ENCODE measurements around the gene S1PR3.

The S1PR3 gene

DNA sequence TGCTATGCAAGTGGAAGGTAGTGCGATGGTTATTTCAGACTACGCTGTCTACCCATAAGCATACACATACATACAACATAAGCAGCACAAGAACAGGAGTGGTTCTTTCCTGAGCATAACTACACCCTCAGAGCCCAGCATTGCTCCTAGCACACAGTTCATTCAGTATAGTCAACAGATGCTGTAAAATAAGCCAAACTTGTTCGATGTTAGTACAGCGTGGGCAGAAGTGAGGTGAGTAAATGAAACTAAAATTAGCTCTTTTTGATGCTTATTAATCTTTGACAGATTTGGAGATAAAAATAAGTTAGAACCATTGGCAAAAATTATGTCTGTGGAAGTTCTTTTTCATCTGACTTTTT lies 47.8 kb downstream of the S1PR3 start:
- DNase-seq = no peak

DNA sequence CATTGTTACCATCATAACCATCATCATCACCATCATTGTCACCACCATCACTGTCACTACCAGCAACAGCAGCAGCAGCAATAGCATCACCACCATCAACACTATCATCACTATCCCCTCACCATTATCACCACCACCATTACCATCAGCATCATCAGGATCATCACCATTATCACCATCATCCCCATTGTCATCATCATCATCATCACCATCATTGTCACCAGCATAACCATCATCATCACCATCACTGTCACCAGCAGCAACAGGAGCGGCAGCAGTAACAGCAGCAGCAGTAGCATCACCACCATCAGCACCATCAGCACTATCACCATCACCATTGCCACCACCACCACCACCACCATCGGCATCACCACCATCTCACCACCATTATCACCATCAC lies 48.4 kb downstream of the S1PR3 start:
- no peak for DNase-seq

DNA sequence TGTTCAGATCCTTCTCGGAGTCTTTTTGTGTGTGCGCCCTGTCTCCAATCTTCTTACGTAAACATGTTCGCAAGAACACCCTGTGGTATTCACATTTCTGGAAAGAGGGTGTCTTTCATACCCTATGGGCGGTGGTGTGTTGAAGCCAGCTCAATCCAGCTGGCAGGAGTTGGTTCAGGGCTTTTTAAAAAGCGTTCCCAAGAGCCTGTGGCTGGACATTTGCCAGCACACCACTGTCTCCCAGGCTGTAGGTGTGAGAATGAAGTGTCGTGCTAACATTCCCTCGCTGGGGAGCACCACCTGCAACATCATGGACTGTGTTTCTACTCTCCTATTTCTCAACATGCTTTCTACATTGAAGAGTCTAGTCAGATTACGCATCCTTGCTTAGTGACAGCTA lies 51.7 kb downstream of the S1PR3 start:
- no peak for DNase-seq

DNA sequence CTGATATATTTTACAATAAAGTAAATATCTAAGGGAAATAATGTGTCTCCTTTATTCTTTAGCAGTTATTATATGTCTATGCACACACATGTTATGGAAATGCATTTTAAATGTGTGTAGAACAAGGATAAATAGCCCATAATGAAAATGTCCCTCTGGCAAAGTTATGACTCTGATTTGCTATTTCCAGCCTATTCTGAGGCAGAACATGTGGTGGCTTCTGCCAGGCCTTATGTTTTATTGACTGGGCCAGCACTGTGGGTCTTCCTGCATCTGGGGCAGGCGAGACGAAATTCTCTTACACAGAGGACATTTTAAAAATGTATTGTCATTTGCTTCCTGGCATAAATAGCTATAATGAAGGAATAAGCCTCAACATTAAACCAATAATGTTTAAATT lies 52.8 kb downstream of the S1PR3 start:
- no peak for DNase-seq

DNA sequence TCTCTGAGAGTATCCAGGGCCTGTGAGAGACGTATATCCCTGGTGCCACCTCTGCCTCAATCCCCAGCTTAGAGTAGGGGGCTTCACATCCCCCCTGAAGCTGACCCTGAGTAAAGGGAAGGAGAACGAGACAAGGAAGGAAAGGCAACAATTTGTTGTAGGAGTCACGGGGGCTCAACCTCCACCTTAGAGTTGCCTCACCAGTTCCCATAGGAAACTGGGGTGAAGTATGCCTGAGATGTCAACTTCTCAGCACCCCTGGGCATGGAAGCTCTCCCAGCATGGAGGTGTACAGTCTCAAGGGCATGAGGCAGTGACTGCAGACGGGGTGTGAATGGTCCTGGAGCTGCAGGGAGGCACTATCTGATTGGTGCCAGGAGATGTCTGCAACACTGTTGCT lies 53.6 kb downstream of the S1PR3 start:
- DNase-seq = no peak

DNA sequence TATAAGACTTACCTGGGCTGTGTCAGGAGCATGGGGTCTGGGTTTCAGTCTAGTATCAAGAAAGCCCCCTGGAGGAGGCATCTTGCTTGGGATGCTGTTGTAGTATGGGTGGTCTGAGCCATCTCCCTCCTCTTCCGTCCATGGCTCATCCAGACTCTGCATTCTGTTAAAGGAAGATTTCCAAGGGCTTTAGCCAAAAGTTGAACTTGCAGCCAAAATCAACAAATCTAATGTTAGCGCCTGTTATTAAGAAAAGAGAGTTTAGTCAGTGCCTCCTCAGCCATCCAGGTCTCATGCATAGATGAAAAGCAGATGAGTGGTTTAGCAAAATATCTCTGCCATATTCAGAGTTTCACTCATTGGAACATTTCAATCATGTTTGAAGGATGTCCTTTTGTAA lies 55.6 kb downstream of the S1PR3 start:
- no peak for DNase-seq

DNA sequence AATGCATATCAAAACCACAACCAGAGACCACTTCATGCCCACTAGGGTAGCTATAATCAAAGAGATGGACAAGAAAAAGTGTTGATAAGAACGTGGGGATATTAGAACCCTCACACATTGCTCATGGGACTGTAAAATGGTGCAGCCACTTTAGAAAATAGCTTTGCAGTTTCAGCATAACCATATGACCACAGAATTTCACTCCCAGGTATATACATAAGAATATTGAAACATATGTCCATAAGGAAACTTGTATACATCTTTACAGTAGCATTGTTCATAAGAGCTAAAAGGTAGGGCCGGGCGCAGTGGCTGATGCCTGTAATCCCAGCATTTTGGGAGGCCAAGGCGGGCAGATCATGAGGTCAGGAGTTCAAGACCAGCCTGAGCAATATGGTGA lies 56.4 kb downstream of the S1PR3 start:
- no peak for DNase-seq

DNA sequence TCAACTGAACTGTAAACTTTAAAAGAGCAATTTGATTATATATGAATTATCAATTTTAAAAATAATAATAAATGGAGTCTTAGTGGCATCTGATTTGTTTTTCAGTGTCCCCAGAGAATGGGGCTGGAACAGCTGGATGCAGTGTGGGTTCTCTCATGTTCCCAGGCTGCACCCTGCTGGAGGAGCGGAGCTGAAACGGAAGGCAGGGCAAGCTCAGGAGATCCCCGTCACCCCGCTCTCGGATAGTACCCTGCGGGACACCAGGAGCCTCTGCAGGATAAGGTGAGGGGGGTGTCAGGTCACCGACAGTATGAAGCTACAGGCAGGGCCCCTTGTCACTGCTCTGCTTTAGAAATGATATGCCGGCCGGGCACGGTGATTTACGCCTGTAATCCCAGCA lies 57.3 kb downstream of the S1PR3 start:
- no peak for DNase-seq

DNA sequence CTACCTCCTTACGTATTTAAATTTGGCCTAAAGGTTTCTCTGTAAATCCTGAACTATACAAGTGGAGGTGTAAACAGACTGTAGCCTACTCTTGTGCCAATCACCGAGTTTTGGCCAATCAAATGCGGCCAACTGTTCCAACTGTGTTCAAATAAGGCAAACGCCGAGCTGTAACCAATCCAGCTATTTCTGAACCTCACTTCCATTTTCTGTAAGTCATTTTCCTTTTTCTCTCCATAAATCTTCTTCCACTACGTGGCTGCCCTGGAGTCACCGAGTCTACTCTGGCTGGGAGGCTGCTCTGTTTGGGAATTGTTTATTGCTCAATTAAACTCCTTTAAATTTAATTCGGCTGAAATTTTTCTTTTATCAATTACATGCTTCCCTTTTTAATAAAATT lies 58.4 kb downstream of the S1PR3 start:
- DNase-seq = no peak

DNA sequence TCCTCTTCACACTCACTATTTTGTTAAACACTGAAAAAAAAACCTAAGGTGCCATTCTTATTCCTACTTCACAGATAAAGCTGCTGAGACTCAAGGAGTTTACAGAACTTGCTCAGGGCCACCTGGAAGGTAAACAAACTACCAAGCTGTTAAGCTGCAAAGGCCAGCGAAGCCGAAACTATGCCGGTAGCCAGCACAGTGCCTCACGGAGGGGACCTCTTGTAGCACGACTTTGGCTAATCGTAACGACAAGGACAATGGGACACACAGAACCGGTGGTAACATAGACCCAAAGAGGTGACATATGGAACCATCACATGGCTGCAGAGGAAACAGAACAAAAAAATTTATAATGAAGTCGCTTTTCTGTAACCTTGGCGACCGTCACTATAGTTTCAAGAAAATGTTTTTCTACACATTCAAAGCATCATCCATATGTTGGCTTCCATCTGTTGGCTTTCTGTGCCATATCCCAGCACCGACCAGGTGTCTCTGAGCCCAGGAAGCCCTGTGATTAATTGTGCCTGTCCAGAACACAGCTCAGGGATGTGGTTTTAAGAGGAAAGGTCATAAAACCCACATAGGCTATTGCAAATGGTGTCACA lies 60.3 kb downstream of the S1PR3 start:
- DNase-seq = no peak

DNA sequence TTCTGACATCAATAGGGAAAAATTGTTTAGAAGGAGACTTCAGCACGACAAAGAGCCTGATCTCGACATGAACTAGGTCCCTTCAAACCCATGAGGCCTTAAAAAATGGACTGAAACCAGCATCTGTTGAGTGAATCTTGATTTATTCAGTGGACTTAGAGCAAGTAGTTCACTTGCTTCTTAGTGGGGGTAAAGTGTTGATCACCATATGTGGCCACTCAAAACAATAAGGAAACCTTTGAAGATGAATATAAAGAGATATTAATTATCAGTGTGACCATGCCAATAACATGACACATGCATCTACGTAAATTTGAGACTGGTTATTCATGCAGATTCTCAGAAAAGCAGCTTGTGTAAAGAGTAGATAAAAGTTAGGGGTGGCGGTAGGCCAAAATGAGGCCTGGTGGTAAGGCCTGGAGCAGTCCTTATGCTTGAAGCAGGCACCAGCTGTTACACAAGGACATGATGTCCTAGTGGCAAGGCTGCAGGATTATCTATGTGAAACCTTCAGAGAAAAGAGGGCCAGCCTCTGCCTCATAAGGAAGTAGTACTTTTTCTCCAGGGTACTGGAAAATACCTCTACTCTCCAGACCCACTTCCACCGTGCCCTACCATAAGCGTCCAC lies 61.3 kb downstream of the S1PR3 start:
- no peak for DNase-seq

DNA sequence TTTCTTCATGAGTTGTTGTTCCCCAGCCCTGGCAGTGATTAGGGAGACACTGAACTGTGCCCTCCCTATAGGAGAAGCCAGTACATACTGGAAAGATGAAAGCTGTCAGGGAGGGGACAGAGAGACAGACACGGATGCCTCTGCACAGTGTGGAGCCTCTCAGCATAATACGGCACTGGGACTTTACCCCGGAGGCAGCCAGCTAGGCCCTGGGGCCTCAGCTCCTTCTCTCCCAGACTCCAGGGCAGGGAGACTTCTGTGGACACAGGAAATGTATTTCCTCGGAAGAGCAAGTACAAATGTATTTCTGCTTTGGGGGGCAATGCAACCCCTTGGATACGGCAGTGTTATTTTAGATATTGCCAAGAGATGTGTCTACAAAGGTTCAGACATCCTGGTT lies 62.0 kb downstream of the S1PR3 start:
- no peak for DNase-seq

Measured in activated naive CD4-positive, alpha-beta T cell treated with Interleukin-2 at 50 U/mL for 16 hours (primary cell).